Measurements from ENCODE around the gene DCST1.

DNA sequence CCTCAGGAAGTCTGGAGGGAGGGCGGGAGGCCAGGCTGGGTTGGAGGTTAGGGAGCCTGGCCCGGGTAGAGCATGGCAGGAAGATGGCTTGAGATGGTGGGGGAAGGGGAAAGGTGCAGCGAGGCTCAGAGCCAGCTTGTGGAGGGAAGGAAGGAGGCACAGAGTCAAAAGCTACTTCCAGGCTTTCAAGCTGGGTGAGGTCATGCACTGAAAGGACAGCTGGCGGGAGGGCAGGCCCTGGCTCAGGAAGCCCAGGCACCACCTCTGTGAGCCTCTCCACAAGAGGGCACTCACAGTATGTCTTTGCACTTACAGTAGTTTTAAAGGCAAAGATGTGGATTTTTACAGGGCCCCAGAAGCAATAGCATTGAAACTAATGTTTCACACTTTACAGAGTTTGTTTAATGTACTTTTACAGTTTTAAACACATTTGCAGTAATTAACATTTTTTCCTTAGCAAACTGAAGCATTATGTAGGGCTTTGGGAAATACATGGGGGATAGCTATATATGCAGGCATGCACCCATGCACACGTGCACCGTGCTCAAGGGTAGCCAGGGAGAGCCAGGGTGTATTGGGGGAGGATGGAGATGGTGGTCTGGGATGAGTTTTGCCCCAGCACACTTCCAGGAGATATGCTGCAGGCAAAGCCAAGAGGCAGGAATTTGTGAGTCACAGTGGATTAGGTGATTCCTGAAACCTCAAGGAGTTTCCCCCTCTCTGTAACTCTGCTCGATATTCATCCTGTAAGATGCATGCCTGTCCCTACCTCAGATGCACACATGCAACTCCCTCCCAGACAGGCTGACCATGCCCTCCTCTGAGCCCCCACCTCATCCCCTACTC, 11.4 kb downstream of the DCST1 start:
- peak; percentile 49 for TF ChIP-seq ZNF883 (CRISPR knock-in tag; IDR thresholded peaks at IDR 0.05; ENCODE audit: not compliant biosample characterization)
- TF ChIP-seq, protein P1, sequence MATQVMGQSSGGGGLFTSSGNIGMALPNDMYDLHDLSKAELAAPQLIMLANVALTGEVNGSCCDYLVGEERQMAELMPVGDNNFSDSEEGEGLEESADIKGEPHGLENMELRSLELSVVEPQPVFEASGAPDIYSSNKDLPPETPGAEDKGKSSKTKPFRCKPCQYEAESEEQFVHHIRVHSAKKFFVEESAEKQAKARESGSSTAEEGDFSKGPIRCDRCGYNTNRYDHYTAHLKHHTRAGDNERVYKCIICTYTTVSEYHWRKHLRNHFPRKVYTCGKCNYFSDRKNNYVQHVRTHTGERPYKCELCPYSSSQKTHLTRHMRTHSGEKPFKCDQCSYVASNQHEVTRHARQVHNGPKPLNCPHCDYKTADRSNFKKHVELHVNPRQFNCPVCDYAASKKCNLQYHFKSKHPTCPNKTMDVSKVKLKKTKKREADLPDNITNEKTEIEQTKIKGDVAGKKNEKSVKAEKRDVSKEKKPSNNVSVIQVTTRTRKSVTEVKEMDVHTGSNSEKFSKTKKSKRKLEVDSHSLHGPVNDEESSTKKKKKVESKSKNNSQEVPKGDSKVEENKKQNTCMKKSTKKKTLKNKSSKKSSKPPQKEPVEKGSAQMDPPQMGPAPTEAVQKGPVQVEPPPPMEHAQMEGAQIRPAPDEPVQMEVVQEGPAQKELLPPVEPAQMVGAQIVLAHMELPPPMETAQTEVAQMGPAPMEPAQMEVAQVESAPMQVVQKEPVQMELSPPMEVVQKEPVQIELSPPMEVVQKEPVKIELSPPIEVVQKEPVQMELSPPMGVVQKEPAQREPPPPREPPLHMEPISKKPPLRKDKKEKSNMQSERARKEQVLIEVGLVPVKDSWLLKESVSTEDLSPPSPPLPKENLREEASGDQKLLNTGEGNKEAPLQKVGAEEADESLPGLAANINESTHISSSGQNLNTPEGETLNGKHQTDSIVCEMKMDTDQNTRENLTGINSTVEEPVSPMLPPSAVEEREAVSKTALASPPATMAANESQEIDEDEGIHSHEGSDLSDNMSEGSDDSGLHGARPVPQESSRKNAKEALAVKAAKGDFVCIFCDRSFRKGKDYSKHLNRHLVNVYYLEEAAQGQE (IDR thresholded peaks at IDR 0.05; ENCODE audit: borderline replicate concordance in 1 of 2, low read depth in 1 of 2, low read length in 2 of 2): no peak
